Measurements from ENCODE around the gene SCO2. TPM values are rescaled to one million over a fixed set of nuclear protein-coding genes. Genes with fewer than 3 reads are reported as not detected.
A peak's percentile ranks its signal among the peaks of the same experiment; 100 is the strongest.
"Not testable (repeated sequence)": the region's sequence is repeated elsewhere in the genome, so short reads cannot be mapped to it uniquely, and the experiment has no call there.

Gene SCO2
- total RNA-seq, 4 donors from 2014 or later: 2.5 to 3.9 (median 3.3) TPM; not detected in 1

- Histone ChIP-seq H3K9me3 (no peaks in the 10 kb centered on the region), H3K4me1 (peaks cover 0 to 46% (median 25%) of the 10 kb centered on the region in 4 donors), H3K27ac (peak overlapping the region in 1 of 4 donors; percentile 89), H3K4me3 (no peak overlapping the region), H3K36me3 (no peaks in the 10 kb centered on the region), H3K27me3 (peaks cover 0 to 37% of the 10 kb centered on the region in 2 donors)
- WGBS, 2 donors: 90 to 92% methylated on average over 19 of the region's 19 CpGs
- no peak for DNase-seq (ENCODE audit: low spot score in 2 of 2)
- no peak for TF ChIP-seq EP300 (IDR thresholded peaks at IDR 0.05)
- TF ChIP-seq POLR2A (IDR thresholded peaks at IDR 0.05): no peak
- TF ChIP-seq, protein P1, sequence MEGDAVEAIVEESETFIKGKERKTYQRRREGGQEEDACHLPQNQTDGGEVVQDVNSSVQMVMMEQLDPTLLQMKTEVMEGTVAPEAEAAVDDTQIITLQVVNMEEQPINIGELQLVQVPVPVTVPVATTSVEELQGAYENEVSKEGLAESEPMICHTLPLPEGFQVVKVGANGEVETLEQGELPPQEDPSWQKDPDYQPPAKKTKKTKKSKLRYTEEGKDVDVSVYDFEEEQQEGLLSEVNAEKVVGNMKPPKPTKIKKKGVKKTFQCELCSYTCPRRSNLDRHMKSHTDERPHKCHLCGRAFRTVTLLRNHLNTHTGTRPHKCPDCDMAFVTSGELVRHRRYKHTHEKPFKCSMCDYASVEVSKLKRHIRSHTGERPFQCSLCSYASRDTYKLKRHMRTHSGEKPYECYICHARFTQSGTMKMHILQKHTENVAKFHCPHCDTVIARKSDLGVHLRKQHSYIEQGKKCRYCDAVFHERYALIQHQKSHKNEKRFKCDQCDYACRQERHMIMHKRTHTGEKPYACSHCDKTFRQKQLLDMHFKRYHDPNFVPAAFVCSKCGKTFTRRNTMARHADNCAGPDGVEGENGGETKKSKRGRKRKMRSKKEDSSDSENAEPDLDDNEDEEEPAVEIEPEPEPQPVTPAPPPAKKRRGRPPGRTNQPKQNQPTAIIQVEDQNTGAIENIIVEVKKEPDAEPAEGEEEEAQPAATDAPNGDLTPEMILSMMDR (IDR thresholded peaks at IDR 0.05): no peak
Observed at GRCh38 chr22:50542416-50542927, 17.1 kb upstream of the SCO2 start.

DNA sequence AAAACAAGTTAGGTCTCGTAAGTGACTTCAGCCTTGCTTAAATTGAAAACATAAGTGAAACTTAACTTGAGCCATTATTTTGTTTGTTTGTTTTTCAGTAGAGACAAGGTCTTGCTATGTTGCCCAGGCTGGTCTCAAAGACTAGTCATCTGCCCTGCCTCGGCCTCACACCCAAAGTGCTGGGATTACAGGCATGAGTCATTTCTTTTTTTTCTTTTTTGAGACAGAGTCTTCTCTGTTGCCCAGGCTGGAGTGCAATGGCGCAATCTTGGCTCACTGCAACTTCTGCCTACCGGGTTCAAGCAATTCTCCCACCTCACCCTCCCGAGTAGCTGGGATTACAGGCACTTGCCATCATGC is 16.2 kb upstream of the SCO2 start:
- not testable (repeated sequence) for DNase-seq (ENCODE audit: low spot score in 2 of 2); H3K9me3 ChIP-seq; H3K4me3 ChIP-seq; H3K36me3 ChIP-seq
- H3K4me1 ChIP-seq: peaks cover 0 to 37% (median 25%) of the 10 kb centered on the region in 4 donors
- H3K27me3 ChIP-seq: peaks cover 0 to 31% of the 10 kb centered on the region in 2 donors
- peak overlapping the region in 3 of 4 donors; percentile 41 to 89 (median 83) for H3K27ac ChIP-seq
- WGBS, 2 donors: 39 to 53% methylated on average over 5 of the region's 5 CpGs
- peak in 1 of 2 donors; percentile 62 for TF ChIP-seq EP300 (IDR thresholded peaks at IDR 0.05)

DNA sequence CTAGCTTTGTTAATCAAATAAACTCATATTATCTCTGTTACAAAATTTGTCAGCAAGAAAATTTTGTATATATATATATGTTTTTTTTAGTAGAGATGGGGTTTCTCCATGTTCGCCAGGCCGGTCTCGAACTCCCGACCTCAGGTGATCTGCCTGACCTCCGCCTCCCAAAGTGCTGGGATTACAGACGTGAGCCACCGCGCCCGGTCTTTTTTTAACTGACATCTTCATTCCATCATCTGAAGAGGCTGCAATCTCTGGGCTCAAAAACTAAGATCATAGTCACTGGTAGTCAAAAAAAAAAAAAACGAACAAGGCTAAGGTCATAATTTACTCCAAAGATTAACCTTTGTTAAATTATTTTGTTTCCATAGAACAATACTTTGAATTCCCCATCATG is 15.0 kb upstream of the SCO2 start:
- peaks cover 0 to 37% (median 25%) of the 10 kb centered on the region in 4 donors for H3K4me1 ChIP-seq
- no peak overlapping the region for H3K4me3 ChIP-seq
- peaks cover 0 to 18% of the 10 kb centered on the region in 2 donors for H3K27me3 ChIP-seq
- H3K27ac ChIP-seq: peak overlapping the region in 3 of 4 donors; percentile 80 to 89 (median 83)
- TF ChIP-seq EP300 (IDR thresholded peaks at IDR 0.05) (no peak), POLR2A (IDR thresholded peaks at IDR 0.05) (no peak)
- TF ChIP-seq, protein P1 (IDR thresholded peaks at IDR 0.05): no peak
- WGBS, 2 donors: 82 to 85% methylated on average over 10 of the region's 10 CpGs
- no peaks in the 10 kb centered on the region for H3K36me3 ChIP-seq
- DNase-seq (ENCODE audit: low spot score in 2 of 2): no peak
- no peaks in the 10 kb centered on the region for H3K9me3 ChIP-seq

GRCh38 chr22:50537765-50538164 is 12.4 kb upstream of the SCO2 start:
- TF ChIP-seq POLR2A (IDR thresholded peaks at IDR 0.05) (no peak), EP300 (IDR thresholded peaks at IDR 0.05) (no peak)
- TF ChIP-seq, protein P1 (IDR thresholded peaks at IDR 0.05): no peak
- peak overlapping the region in 3 of 4 donors; percentile 80 to 89 (median 82) for H3K27ac ChIP-seq
- 80 to 84% methylated on average over 13 of the region's 13 CpGs for WGBS, 2 donors
- H3K36me3 ChIP-seq: no peaks in the 10 kb centered on the region
- H3K27me3 ChIP-seq: peaks cover 0 to 26% of the 10 kb centered on the region in 2 donors
- H3K4me3 ChIP-seq: no peak overlapping the region
- no peak for DNase-seq (ENCODE audit: low spot score in 2 of 2)
- H3K9me3 ChIP-seq: no peaks in the 10 kb centered on the region
- H3K4me1 ChIP-seq: peaks cover 0 to 30% (median 17%) of the 10 kb centered on the region in 4 donors

DNA sequence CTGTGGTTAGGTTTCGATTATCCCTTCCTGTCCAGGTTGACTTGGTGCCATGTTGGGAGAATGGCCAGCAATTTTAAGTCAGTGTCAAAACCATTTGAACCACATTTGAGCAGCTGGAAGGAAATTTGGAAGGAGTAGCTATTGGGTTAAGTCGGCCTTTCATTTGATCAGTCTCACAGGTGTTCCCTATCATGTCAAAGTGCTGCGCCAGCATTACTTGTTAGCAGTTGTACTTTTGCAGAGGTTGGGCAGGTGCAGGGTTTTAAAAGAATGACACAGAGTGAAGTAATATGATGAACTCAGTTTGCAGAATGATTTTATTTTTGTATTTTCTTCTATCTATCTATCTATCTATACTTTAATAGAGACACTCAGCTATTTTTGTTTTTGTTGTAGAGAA is 10.8 kb upstream of the SCO2 start:
- no peak for DNase-seq (ENCODE audit: low spot score in 2 of 2)
- Histone ChIP-seq H3K27me3 (peaks cover 3 to 42% of the 10 kb centered on the region in 2 donors), H3K4me1 (peaks cover 0 to 41% (median 28%) of the 10 kb centered on the region in 4 donors), H3K27ac (no peak overlapping the region), H3K4me3 (no peak overlapping the region), H3K9me3 (no peaks in the 10 kb centered on the region), H3K36me3 (no peaks in the 10 kb centered on the region)
- 78 to 89% methylated on average over 3 of the region's 3 CpGs for WGBS, 2 donors
- TF ChIP-seq POLR2A (IDR thresholded peaks at IDR 0.05) (no peak), EP300 (IDR thresholded peaks at IDR 0.05) (no peak)
- TF ChIP-seq, protein P1 (IDR thresholded peaks at IDR 0.05): no peak

Data from tibial nerve (tissue), 4 donors.